Activated naive CD8-positive, alpha-beta T cell treated with anti-CD3 and anti-CD28 coated beads, Interleukin-2, amount 50 U/mL, for 16 hours (primary cell): ENCODE data around the gene OR4A5.
"Not testable (repeated sequence)": the region's sequence is repeated elsewhere in the genome, so short reads cannot be mapped to it uniquely, and the experiment has no call there.

Experiments used
- DNase-seq: peaks from one replicate; pipeline ENCODE4 v3.0.0-alpha.2; 2020; ENCODE audit warnings: low read depth, low spot score

The OR4A5 gene, protein sequence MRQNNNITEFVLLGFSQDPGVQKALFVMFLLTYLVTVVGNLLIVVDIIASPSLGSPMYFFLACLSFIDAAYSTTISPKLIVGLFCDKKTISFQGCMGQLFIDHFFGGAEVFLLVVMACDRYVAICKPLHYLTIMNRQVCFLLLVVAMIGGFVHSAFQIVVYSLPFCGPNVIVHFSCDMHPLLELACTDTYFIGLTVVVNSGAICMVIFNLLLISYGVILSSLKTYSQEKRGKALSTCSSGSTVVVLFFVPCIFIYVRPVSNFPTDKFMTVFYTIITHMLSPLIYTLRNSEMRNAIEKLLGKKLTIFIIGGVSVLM

GRCh38 chr11:54706532-54706931 lies at the start of gene OR4A5:
Gene OR4A5 (plus strand): TSS chr11:54706832. CDS start chr11:54706885, 53 bp downstream.
- not testable (repeated sequence) for DNase-seq

DNA sequence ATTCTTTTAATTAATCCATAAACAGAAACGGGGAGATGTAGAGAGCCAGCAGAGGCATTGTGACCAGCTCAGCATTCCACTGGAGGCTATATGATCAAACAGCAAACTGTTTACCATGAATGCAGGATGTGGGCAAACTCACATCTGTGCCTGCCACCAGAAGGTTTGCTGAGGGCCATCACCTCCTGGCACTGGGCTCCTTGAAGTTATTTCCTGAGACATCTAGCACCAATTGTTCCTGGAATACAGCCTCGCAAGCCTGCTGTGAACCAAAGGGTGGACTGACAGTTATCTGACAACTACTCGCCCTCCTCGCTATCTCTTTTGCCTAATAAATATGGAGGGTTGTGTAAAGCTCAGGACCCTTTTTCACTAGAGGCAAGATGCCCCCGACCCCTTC lies 13.5 kb downstream of the OR4A5 start:
- DNase-seq = not testable (repeated sequence)
